GM19238 (cell line): ENCODE measurements around the gene STAT1.

Experiments
- DNase-seq: peaks from one replicate; pipeline ENCODE4 v3.0.0; 2011; ENCODE audit warnings: low spot score; ENCODE audit not compliant: insufficient read length

Gene STAT1

GRCh38 chr2:190920085-190920484 is 93.9 kb downstream of the STAT1 start:
- no peak for DNase-seq
